22Rv1 (cell line): Measurements from ENCODE around the gene PRAF2.
A peak's percentile ranks its signal among the peaks of the same experiment; 100 is the strongest.

ENCODE experiments used
- H3K27ac ChIP-seq: fragments of 450-650 bp; 2 replicates; pipeline ENCODE4 v1.5.1; 2017
- CTCF ChIP-seq: fragments of 450-650 bp; IDR thresholded peaks from 2 replicates; pipeline ENCODE4 v1.5.1; 2017; ENCODE audit warnings: mild to moderate bottlenecking
- ZFX ChIP-seq: fragments of 450-650 bp; IDR thresholded peaks from 2 replicates; pipeline ENCODE4 v1.6.1; 2017; ENCODE audit warnings: antibody characterized with exemption, borderline replicate concordance

Gene PRAF2

GRCh38 chrX:49110417-49110816 is 36.6 kb upstream of the PRAF2 start:
- TF ChIP-seq ZFX (no peak), CTCF (no peak)
- no peak overlapping the region for H3K27ac ChIP-seq

GRCh38 chrX:49108641-49109040 is 34.8 kb upstream of the PRAF2 start:
- TF ChIP-seq CTCF, result no peak
- TF ChIP-seq ZFX, result no peak
- H3K27ac ChIP-seq, result no peak overlapping the region

GRCh38 chrX:49106930-49107329 is 33.1 kb upstream of the PRAF2 start:
- TF ChIP-seq CTCF (peak; percentile 24), ZFX (no peak)
- no peak overlapping the region for H3K27ac ChIP-seq

GRCh38 chrX:49106296-49106695 is 32.5 kb upstream of the PRAF2 start:
- TF ChIP-seq ZFX (no peak), CTCF (no peak)
- H3K27ac ChIP-seq, result no peak overlapping the region

- TF ChIP-seq CTCF (no peak), ZFX (no peak)
- H3K27ac ChIP-seq, result no peak overlapping the region
Observed at GRCh38 chrX:49103637-49104036, 29.8 kb upstream of the PRAF2 start.

- peak overlapping the region; percentile 82 for H3K27ac ChIP-seq
- TF ChIP-seq CTCF (no peak), ZFX (no peak)
Observed at GRCh38 chrX:49102190-49102589, 28.4 kb upstream of the PRAF2 start.

GRCh38 chrX:49101629-49101984 is 27.8 kb upstream of the PRAF2 start:
- TF ChIP-seq CTCF (no peak), ZFX (no peak)
- H3K27ac ChIP-seq, result peak overlapping the region; percentile 82
